ENCODE results near the gene ACADSB. TPM values are rescaled to one million over a fixed set of nuclear protein-coding genes. Genes with fewer than 3 reads are reported as not detected.

Gene ACADSB
- total RNA-seq, 1 donor from 2014 or later, result 27.3 TPM

DNA sequence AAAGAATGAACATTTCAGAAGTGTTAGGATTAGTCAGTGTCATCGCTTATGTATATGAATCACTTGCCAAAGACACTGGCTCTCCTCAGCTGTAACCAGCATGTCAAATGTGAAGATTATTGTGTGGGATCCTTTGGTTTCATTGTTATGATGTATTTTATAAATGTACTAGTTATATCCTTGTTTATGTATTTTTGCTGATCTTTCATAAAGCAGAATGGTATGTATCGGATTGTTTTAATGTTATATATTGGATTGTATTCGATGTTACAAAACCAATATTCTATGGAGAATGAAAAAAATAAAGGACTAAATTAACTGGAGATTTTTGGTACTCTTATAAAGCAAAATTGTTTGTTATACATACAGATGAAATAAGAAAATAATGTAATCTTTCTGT lies 49.2 kb downstream of the ACADSB start:
- H3K27me3 Mint-ChIP-seq, result peaks cover 6% of the 10 kb centered on the region
- H3K4me1 Mint-ChIP-seq (ENCODE audit: unreplicated experiment), result no peaks in the 10 kb centered on the region
- no peak for DNase-seq (ENCODE audit: extremely low spot score, unreplicated experiment)
- H3K36me3 Mint-ChIP-seq, result peaks cover 12% of the 10 kb centered on the region
- H3K27ac Mint-ChIP-seq, result no peak overlapping the region
- no peak for TF ChIP-seq CTCF (conservative IDR thresholded peaks at IDR 0.05)
- no peak overlapping the region for H3K4me3 Mint-ChIP-seq
- H3K9me3 Mint-ChIP-seq, result no peaks in the 10 kb centered on the region

DNA sequence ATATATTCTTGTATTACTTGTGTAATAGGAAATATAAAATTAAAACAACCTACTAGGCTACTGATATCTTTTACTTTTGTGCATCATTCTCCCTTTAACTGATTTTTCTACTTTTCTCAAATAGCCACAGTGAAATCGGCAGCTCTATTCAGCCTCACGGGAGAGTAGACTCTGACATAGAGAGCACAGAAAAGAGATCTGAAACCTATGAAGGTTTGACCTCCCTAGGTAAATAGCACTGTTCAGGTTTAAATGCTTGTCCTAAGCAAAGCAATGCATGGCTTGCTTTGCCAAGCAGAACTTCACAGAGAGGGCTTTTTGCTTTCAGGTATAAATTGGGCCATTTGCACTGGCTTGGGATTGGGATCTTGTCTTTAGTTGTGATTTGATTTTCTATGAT lies 53.1 kb downstream of the ACADSB start:
- Mint-ChIP-seq H3K4me1 (ENCODE audit: unreplicated experiment) (no peaks in the 10 kb centered on the region), H3K27ac (no peak overlapping the region), H3K27me3 (peaks cover 26% of the 10 kb centered on the region), H3K36me3 (peaks cover 3% of the 10 kb centered on the region), H3K4me3 (no peak overlapping the region), H3K9me3 (peaks cover 3% of the 10 kb centered on the region)
- DNase-seq (ENCODE audit: extremely low spot score, unreplicated experiment), result no peak
- TF ChIP-seq CTCF (conservative IDR thresholded peaks at IDR 0.05), result no peak

DNA sequence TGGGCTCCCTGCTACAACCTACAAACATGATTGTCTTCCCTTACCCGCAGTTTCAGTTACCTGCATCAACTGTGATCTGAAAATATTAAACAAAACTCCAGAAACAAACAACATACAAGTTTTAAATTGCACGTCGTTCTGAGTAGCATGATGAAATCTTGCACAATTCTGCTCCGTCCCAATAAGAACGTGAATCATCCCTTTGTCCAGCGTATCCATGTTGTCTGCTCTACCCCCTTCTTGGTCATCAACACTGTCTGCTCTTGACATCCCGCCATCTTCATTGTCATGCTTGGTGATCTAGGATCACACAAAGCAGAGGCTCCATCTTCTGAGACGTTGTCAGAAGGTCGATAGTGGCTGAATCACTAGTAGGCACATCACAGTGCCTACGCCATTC lies 53.9 kb downstream of the ACADSB start:
- Mint-ChIP-seq H3K36me3 (no peaks in the 10 kb centered on the region), H3K27me3 (peaks cover 29% of the 10 kb centered on the region), H3K4me3 (no peak overlapping the region), H3K27ac (no peak overlapping the region), H3K4me1 (ENCODE audit: unreplicated experiment) (no peaks in the 10 kb centered on the region), H3K9me3 (peaks cover 3% of the 10 kb centered on the region)
- TF ChIP-seq CTCF (conservative IDR thresholded peaks at IDR 0.05), result no peak
- no peak for DNase-seq (ENCODE audit: extremely low spot score, unreplicated experiment)

- Mint-ChIP-seq H3K27me3 (peaks cover 61% of the 10 kb centered on the region), H3K36me3 (no peaks in the 10 kb centered on the region), H3K9me3 (peaks cover 3% of the 10 kb centered on the region), H3K4me1 (ENCODE audit: unreplicated experiment) (no peaks in the 10 kb centered on the region), H3K27ac (no peak overlapping the region), H3K4me3 (no peak overlapping the region)
- no peak for TF ChIP-seq CTCF (conservative IDR thresholded peaks at IDR 0.05)
- no peak for DNase-seq (ENCODE audit: extremely low spot score, unreplicated experiment)
Observed at GRCh38 chr10:123068087-123068853, 59.5 kb downstream of the ACADSB start.

GRCh38 chr10:123069246-123069986 lies 60.6 kb downstream of the ACADSB start:
- H3K4me1 Mint-ChIP-seq (ENCODE audit: unreplicated experiment), result no peaks in the 10 kb centered on the region
- H3K27me3 Mint-ChIP-seq, result peaks cover 62% of the 10 kb centered on the region

More at GRCh38 chr10:123069246-123069986, 60.6 kb downstream of the ACADSB start:
- Mint-ChIP-seq H3K4me3 (no peak overlapping the region), H3K36me3 (no peaks in the 10 kb centered on the region), H3K27ac (no peak overlapping the region), H3K9me3 (peaks cover 3% of the 10 kb centered on the region)
- DNase-seq (ENCODE audit: extremely low spot score, unreplicated experiment), result no peak
- no peak for TF ChIP-seq CTCF (conservative IDR thresholded peaks at IDR 0.05)

Measured in type B pancreatic cell (in vitro differentiated cells).